GM12801 (cell line): ENCODE data around the gene ATG9B.

ENCODE experiments used
- CTCF ChIP-seq: IDR thresholded peaks from one replicate; pipeline ENCODE4 v1.5.1; 2011; ENCODE audit warnings: control low read depth; ENCODE audit not compliant: insufficient read length; ENCODE audit errors: extremely low read depth

ATG9B gene

GRCh38 chr7:150975536-150976319 lies 48.6 kb downstream of the ATG9B start:
- TF ChIP-seq CTCF: no peak

- TF ChIP-seq CTCF: no peak
Observed at GRCh38 chr7:150974468-150975391, 49.6 kb downstream of the ATG9B start.

- TF ChIP-seq CTCF: no peak
Observed at GRCh38 chr7:150973571-150974451, 50.5 kb downstream of the ATG9B start.

GRCh38 chr7:150972741-150973140 lies 51.6 kb downstream of the ATG9B start:
- no peak for TF ChIP-seq CTCF

GRCh38 chr7:150972023-150972468 lies 52.2 kb downstream of the ATG9B start:
- TF ChIP-seq CTCF: no peak

GRCh38 chr7:150971242-150972022 lies 52.9 kb downstream of the ATG9B start:
- TF ChIP-seq CTCF: no peak
